NB4 (cell line): ENCODE measurements around the gene DUSP10.

Source experiments
- DNase-seq: peaks from one replicate; pipeline ENCODE4 v3.0.0; 2010; ENCODE audit warnings: low read depth
- H3K4me3 ChIP-seq: one replicate; pipeline ENCODE4 v1.5.1; 2011; ENCODE audit warnings: mild to moderate bottlenecking, low read depth, low read length, moderate library complexity
- CTCF ChIP-seq: IDR thresholded peaks from one replicate; pipeline ENCODE4 v1.5.1; 2012; ENCODE audit warnings: low read depth, low read length
- MAX ChIP-seq: IDR thresholded peaks from 2 replicates; pipeline ENCODE4 v1.6.1; 2011; ENCODE audit warnings: low read depth, low read length
- MYC ChIP-seq: IDR thresholded peaks from 2 replicates; pipeline ENCODE4 v1.6.1; 2011; ENCODE audit warnings: low read depth, low read length
- POLR2A ChIP-seq: IDR thresholded peaks from 2 replicates; pipeline ENCODE4 v1.6.1; 2011; ENCODE audit warnings: mild to moderate bottlenecking; ENCODE audit not compliant: insufficient read length; ENCODE audit errors: extremely low read depth

The DUSP10 gene

GRCh38 chr1:221683681-221684080, 58.2 kb downstream of the DUSP10 start:
- TF ChIP-seq CTCF (no peak), POLR2A (no peak), MYC (no peak), MAX (no peak)
- no peak for DNase-seq
- H3K4me3 ChIP-seq = no peak overlapping the region

- H3K4me3 ChIP-seq = no peak overlapping the region
- TF ChIP-seq CTCF = no peak
- TF ChIP-seq MAX = no peak
- no peak for TF ChIP-seq MYC
- no peak for TF ChIP-seq POLR2A
- DNase-seq = no peak
Observed at GRCh38 chr1:221680085-221680484, 61.8 kb downstream of the DUSP10 start.

- TF ChIP-seq MAX = no peak
- no peak for TF ChIP-seq POLR2A
- TF ChIP-seq MYC = no peak
- TF ChIP-seq CTCF = no peak
- no peak for DNase-seq
- H3K4me3 ChIP-seq = no peak overlapping the region
Observed at GRCh38 chr1:221678014-221678413, 63.9 kb downstream of the DUSP10 start.

GRCh38 chr1:221675880-221676800, 65.7 kb downstream of the DUSP10 start:
- no peak overlapping the region for H3K4me3 ChIP-seq
- no peak for TF ChIP-seq MAX
- TF ChIP-seq MYC = no peak
- TF ChIP-seq POLR2A = no peak
- TF ChIP-seq CTCF = no peak
- DNase-seq = no peak

GRCh38 chr1:221672965-221673364, 68.9 kb downstream of the DUSP10 start:
- no peak overlapping the region for H3K4me3 ChIP-seq
- no peak for DNase-seq
- TF ChIP-seq MAX (no peak), POLR2A (no peak), MYC (no peak), CTCF (no peak)
